Measurements from ENCODE around the gene RALY.

GRCh38 chr20:34104059-34104458, 110.3 kb downstream of the RALY start:
- TF ChIP-seq CTCF (conservative IDR thresholded peaks at IDR 0.05; ENCODE audit: low read length) (no peak), EZH2phosphoT487 (IDR thresholded peaks at IDR 0.05; ENCODE audit: borderline replicate concordance, low read depth, low read length) (no peak)
